ENCODE data around the gene PHOX2A.

DNA sequence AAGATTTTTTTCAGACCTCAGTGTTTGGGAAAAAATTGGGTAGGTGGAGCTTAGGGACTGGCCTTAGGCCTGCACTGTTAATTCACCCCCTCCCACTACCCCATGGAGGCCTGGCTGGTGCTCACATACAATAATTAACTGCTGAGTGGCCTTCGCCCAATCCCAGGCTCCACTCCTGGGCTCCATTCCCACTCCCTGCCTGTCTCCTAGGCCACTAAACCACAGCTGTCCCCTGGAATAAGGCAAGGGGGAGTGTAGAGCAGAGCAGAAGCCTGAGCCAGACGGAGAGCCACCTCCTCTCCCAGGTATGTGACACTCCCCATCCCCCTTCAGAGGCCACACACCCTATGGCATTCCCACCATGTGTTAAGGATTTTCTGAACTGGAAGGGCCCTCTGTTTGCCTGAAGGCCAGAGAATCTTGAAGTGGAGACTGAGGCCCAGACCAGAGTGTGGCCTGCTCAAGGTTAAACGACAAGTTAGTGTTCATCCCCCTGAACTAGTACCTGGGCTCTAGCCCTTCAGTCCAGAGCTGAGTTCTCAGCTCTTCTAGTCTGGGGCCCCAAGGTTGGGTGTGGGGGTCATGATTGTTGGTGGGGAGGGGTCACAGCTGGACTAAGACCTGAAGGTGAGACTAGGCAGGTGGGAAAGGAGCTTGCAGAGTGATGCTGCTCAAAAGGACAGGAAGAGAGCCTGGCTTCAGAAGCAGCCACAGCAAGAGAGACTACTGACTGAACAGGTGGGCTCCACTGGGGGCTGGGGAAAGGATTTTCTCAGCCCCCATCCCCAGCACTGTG lies 54.3 kb downstream of the PHOX2A start:
- TF ChIP-seq, protein P1, sequence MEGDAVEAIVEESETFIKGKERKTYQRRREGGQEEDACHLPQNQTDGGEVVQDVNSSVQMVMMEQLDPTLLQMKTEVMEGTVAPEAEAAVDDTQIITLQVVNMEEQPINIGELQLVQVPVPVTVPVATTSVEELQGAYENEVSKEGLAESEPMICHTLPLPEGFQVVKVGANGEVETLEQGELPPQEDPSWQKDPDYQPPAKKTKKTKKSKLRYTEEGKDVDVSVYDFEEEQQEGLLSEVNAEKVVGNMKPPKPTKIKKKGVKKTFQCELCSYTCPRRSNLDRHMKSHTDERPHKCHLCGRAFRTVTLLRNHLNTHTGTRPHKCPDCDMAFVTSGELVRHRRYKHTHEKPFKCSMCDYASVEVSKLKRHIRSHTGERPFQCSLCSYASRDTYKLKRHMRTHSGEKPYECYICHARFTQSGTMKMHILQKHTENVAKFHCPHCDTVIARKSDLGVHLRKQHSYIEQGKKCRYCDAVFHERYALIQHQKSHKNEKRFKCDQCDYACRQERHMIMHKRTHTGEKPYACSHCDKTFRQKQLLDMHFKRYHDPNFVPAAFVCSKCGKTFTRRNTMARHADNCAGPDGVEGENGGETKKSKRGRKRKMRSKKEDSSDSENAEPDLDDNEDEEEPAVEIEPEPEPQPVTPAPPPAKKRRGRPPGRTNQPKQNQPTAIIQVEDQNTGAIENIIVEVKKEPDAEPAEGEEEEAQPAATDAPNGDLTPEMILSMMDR (IDR thresholded peaks at IDR 0.05; ENCODE audit: low read depth, low read length, poor library complexity, severe bottlenecking): no peak
- TF ChIP-seq EZH2phosphoT487 (IDR thresholded peaks at IDR 0.05; ENCODE audit: borderline replicate concordance, low read length): no peak
